DMS53 treated with DMSO at 0.1 percent for 48 hours (cell line): ENCODE measurements around the gene CLEC16A.
"Not testable (repeated sequence)": the region's sequence is repeated elsewhere in the genome, so short reads cannot be mapped to it uniquely, and the experiment has no call there.

ENCODE experiments used
- DNase-seq: peaks from one replicate; lab custom pipeline; 2025; ENCODE audit not compliant: unreplicated experiment; lab: John Stamatoyannopoulos, UW

The CLEC16A gene

GRCh38 chr16:11210260-11210659 lies 265.9 kb downstream of the CLEC16A start:
- no peak for DNase-seq

DNA sequence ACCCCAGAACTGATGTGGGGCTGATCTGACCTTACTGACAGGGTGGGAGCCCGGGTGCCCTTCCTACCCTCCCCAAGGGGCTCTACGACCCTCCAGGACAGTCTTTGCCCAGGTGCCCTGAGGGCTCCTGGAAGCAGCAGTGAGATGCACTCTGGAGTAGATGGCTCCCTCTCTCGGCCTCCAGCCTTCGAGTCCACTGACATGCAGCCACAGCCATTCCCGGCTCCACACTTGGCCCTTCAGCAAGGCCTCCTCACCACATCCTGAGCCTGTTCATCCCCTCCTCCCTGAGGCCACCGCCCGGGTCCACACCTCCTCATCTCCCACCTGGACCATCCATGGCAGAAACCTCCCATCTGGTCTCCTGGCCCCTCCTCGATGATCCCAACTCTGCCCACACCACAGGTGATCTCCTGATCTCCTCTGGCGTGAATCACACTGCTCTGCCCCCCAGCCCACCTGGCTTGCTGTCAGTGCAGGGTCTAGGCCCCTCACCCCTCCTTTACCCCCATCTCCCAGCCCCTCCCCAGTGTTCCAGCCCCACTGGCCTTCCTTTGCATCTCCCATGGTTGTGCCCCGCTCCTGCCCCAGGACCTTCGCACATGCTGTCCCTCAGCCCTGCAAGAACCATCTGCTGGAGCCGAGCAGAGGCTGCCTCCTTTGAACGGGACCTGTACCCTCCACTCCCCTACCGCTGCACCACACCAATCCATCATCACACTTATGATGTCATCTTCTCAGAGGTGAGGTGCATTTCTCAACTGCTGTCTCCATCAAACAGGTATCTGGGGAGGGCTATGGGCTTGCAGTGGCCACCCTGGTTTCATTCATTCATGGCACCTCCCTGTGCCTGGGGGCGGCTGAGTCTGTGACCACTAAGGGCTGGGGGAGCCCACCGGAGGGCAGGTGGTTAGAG lies 267.0 kb downstream of the CLEC16A start:
- no peak for DNase-seq

DNA sequence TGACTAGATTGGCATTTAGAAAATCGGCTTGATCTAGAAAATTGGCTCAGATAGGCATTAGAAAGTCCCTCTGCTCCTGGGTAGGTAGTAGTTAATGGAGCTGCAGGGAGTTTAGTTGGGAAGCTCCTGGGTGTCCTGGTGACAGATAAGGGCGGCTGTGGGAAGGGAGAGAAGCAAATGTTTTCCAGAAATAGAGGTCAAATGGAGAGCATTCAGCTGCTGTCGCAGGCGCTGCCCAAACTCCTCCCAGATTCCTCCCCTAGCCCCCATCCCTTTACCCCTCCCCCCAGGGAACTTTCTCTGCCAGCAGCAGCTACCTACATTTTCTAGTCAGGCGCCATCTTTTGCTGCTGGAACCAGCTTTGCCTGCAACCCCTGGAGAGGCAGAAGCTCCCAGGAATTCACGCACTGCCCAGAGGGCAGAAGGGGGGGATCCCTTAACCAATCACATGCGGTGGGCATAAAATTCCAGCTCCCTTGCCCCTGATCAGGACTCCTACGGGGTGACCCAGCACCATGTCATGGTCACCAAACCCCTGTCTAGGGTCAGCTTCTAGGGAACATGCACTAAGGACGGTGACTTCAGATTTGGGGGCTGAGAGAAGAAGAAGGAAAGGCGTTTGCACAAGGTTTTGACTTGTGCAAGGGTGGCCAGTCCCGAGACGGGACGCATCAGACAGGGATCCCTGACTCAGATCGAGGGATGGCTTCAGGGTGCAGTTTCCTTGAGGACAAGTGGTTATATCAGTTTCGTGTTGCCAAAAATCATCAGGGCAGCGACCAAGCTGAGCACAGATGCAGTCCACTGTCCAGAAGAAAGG lies 267.8 kb downstream of the CLEC16A start:
- DNase-seq: no peak

- no peak for DNase-seq
Observed at GRCh38 chr16:11212798-11213196, 268.4 kb downstream of the CLEC16A start.

GRCh38 chr16:11213373-11213772 lies 269.0 kb downstream of the CLEC16A start:
- DNase-seq: no peak

- no peak for DNase-seq
Observed at GRCh38 chr16:11213799-11214198, 269.4 kb downstream of the CLEC16A start.

- DNase-seq: no peak
Observed at GRCh38 chr16:11215935-11216556, 271.7 kb downstream of the CLEC16A start.

DNA sequence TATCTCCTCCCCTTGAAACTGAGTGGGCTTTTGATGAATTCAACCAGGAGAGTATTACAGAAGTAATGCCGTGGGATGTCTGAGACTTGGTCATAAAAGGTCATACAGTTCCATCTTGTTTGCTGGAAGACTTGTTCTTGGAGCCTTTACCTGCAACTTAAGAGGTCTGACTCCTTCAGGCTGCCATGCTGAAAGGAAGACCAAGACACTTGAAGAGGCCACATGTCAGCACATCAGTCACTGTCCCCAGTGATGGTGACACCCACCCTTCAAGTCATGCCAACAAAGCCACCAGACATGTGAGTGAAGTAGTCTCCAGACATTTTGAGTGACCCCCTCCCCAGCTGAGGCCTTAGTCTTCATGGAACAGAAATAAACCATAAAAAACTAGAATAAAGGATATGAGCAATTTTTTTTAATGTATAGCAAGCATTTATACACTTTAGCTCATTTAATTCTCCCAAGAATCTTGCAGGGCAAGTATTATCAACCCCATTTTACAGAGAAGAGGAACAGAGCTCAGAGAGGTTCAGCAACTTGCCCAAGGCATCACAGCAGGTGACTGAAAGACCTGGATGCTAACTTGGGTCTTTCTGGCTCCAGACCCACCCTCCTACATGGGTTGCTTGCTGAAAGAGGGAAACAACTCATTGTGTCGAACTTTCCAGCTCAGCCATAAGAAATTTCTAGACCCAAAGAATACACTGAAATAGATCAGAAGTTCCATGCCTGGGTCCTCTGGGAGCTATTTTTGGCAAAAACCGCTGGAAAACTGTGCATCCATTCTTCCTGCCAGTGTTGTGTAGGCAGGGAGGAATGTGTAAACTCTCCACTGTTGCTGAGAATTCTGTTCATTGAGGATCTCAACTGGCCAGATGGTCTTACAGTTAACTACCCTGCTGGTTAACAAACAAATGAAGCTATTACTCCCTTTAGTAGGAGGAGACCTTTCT lies 273.6 kb downstream of the CLEC16A start:
- no peak for DNase-seq

GRCh38 chr16:11218604-11218962 lies 274.2 kb downstream of the CLEC16A start:
- DNase-seq: no peak

DNA sequence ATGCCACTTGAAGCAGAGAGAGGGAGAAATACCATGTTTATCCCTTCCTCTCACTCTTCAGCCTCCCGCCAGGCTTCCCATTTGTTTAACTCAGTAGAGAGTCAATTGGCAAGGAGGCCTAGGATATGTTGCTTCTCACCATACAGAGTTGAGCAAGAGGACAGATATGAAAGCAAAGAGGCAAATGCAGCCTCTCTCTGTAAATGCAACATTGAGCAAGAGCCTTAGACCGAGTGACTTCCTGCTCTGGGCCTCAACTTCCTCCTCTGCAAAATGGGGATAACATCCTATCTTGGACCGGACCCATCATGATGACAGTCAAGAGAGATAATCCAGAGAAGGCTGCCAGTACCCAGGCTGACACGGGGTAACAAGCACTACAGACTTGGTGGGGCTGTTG lies 274.8 kb downstream of the CLEC16A start:
- DNase-seq: no peak

DNA sequence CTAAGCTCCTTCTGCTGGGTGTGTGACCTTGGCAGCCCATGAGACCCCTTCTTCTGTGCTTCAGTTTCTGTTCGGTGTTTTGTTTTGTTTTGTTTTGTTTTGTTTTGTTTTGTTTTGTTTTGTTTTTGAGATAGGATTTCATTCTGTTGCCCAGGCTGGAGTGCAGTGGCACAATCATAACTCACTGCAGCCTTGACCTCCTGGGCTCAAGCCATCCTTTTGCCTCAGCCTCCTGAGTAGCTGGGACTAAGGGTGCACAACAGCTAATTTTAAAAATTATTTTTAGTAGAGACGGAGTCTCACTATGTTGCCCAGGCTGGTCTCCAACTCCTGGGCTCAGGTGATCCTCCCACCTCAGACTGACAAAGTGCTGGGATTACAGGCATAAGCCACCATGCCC lies 276.1 kb downstream of the CLEC16A start:
- not testable (repeated sequence) for DNase-seq

GRCh38 chr16:11224096-11224893 lies 279.9 kb downstream of the CLEC16A start:
- no peak for DNase-seq

- DNase-seq: no peak
Observed at GRCh38 chr16:11224894-11225676, 280.7 kb downstream of the CLEC16A start.

GRCh38 chr16:11225677-11226549 lies 281.5 kb downstream of the CLEC16A start:
- no peak for DNase-seq

DNA sequence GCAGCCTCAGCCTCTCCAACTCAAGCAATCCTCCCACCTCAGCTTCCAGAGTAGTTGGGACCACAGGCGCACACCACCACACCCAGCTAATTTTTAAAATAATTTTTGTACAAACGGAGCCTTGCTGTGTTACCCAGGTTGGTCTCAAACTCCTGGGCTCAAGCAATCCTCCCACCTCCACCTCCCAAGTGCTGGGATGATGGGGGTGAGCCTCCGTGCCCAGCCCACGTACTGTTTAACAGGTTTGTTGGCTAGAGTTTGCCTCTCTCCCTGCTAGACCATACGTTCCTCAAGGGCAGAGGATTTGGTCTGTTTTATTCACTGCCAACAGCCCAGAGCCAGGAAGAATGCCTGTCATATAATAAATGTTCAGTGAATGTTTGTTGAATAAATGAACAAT lies 285.1 kb downstream of the CLEC16A start:
- DNase-seq: no peak

DNA sequence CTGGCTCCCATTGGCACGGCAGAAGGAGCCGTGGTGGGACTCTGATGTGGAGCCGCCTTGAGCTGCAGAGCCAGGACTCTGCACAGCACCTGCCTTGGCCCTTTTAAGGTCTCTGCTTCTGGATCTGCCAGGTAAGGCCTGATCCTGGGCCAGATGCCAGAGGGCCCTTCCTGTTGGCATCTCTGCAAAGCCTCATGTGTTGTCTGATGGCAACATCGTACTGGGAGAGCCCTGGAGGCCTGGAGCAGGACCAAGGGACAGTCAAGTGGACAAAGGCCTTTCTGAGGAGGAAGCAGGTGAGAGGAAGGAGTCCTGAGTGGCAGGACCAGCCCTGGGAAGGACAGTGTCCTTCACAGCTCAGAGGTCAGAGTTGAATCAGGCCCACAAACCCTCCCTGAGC lies 285.5 kb downstream of the CLEC16A start:
- DNase-seq: no peak

DNA sequence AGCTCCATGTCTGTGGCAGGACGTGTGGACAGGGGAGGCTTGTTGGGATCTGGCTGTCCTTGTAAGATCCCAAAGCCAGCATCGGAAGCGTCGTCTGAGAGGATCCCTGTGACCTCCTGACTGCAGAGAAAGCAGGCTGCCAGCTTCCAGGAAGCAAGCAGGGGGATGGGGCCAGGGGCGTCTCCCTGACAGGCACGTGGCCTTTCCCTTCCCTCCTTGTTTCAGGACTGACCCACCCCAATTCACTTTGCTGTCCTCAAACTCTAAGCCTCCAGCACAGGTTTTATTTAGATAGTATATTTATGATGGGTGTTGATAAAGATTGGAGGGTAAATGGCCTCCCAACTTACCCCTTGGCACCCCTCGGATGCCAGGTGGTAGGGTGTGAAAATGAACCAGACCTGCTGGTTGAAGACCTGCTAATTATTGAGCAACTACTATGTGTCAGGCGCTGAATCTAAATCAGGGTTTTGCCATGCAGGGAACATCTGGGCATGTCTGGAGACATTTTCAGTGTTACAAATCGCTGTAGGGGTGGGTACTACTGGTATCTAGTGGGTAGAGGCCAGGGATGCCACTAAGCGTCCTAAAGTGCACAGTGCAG lies 287.1 kb downstream of the CLEC16A start:
- no peak for DNase-seq
